Glomerular endothelial cell (primary cell): ENCODE measurements around the gene ARHGAP26. TPM values are rescaled to one million over a fixed set of nuclear protein-coding genes. Genes with fewer than 3 reads are reported as not detected.
"Not testable (repeated sequence)": the region's sequence is repeated elsewhere in the genome, so short reads cannot be mapped to it uniquely, and the experiment has no call there.

Source experiments
- DNase-seq: peaks from one replicate; pipeline ENCODE4 v3.0.0-alpha.2; 2011; ENCODE audit warnings: low read depth, low spot score; ENCODE audit errors: extremely low read depth
- total RNA-seq: library from RNA; depleted of rRNA; stranded (reverse); fragments of >200 nt; gene quantifications from 2 replicates; pipeline ENCODE4 v1.2.3, GENCODE V29; 2015

The ARHGAP26 gene
- total RNA-seq, 1 donor from 2014 or later: 33.1 TPM

- DNase-seq: no peak
Observed at GRCh38 chr5:142946547-142947426, 176.6 kb downstream of the ARHGAP26 start.

- DNase-seq: no peak
Observed at GRCh38 chr5:142947427-142947709, 177.2 kb downstream of the ARHGAP26 start.

- no peak for DNase-seq
Observed at GRCh38 chr5:142952229-142952628, 182.1 kb downstream of the ARHGAP26 start.

GRCh38 chr5:142952871-142953270 lies 182.7 kb downstream of the ARHGAP26 start:
- DNase-seq: not testable (repeated sequence)

- DNase-seq: no peak
Observed at GRCh38 chr5:142954455-142954854, 184.3 kb downstream of the ARHGAP26 start.

GRCh38 chr5:142955628-142956027 lies 185.5 kb downstream of the ARHGAP26 start:
- DNase-seq: no peak

- DNase-seq: no peak
Observed at GRCh38 chr5:142957528-142957927, 187.4 kb downstream of the ARHGAP26 start.

GRCh38 chr5:142958944-142959682 lies 188.9 kb downstream of the ARHGAP26 start:
- no peak for DNase-seq

- no peak for DNase-seq
Observed at GRCh38 chr5:142959683-142960657, 189.8 kb downstream of the ARHGAP26 start.

GRCh38 chr5:142961440-142962173 lies 191.4 kb downstream of the ARHGAP26 start:
- DNase-seq: no peak

- DNase-seq: no peak
Observed at GRCh38 chr5:142962174-142962533, 192.0 kb downstream of the ARHGAP26 start.

GRCh38 chr5:142965258-142966120 lies 195.3 kb downstream of the ARHGAP26 start:
- not testable (repeated sequence) for DNase-seq

GRCh38 chr5:142966121-142966420 lies 195.9 kb downstream of the ARHGAP26 start:
- no peak for DNase-seq

- no peak for DNase-seq
Observed at GRCh38 chr5:142969186-142969585, 199.0 kb downstream of the ARHGAP26 start.

- no peak for DNase-seq
Observed at GRCh38 chr5:142969624-142970439, 199.7 kb downstream of the ARHGAP26 start.

- DNase-seq: no peak
Observed at GRCh38 chr5:142970440-142971030, 200.4 kb downstream of the ARHGAP26 start.

GRCh38 chr5:142971303-142972013 lies 201.3 kb downstream of the ARHGAP26 start:
- no peak for DNase-seq
